ENCODE data around the gene SPATA21. TPM values are rescaled to one million over a fixed set of nuclear protein-coding genes. Genes with fewer than 3 reads are reported as not detected.

SPATA21 gene
- total RNA-seq, 2 experiments from 2014 or later, result not detected

- Mint-ChIP-seq H3K4me3 (no peak overlapping the region), H3K27ac (peak overlapping the region; percentile 64), H3K9me3 (no peaks in the 10 kb centered on the region), H3K4me1 (ENCODE audit: low read depth) (peaks cover 25% of the 10 kb centered on the region), H3K36me3 (ENCODE audit: low read depth) (peaks cover 38% of the 10 kb centered on the region), H3K27me3 (no peaks in the 10 kb centered on the region)
- TF ChIP-seq CTCF (IDR thresholded peaks at IDR 0.05), result no peak
- ChIA-PET POLR2A (interaction anchor here (1.2 kb wide), 1 partner anchor 12 kb away, joined by 3 read pairs; no protein-coding TSS in a partner anchor), CTCF (interaction anchor here (2.2 kb wide), 1 partner anchor 9 kb away, joined by 10 read pairs; the partner anchor contains the start of gene NECAP2)
- intact Hi-C loops (cut with micrococcal nuclease), result no loop called here
- no peak for DNase-seq
- ATAC-seq, result no peak
These were observed 11.8 kb upstream of the SPATA21 start for GRCh38 chr1:16449065-16449464.

- ChIA-PET CTCF (no interaction called here), POLR2A (no interaction called here)
- H3K36me3 Mint-ChIP-seq (ENCODE audit: low read depth), result peaks cover 40% of the 10 kb centered on the region
These were observed 10.4 kb upstream of the SPATA21 start for GRCh38 chr1:16447641-16448040.

GRCh38 chr1:16446116-16446515, 8.9 kb upstream of the SPATA21 start:
- DNase-seq (no peak), ATAC-seq (no peak)
- intact Hi-C loops (cut with micrococcal nuclease), result no loop called here
- no peaks in the 10 kb centered on the region for H3K27me3 Mint-ChIP-seq
- ChIA-PET CTCF (no interaction called here), POLR2A (no interaction called here)
- H3K36me3 Mint-ChIP-seq (ENCODE audit: low read depth), result peaks cover 38% of the 10 kb centered on the region
- TF ChIP-seq CTCF (IDR thresholded peaks at IDR 0.05), result no peak
- peaks cover 35% of the 10 kb centered on the region for H3K4me1 Mint-ChIP-seq (ENCODE audit: low read depth)
- no peak overlapping the region for H3K4me3 Mint-ChIP-seq
- no peaks in the 10 kb centered on the region for H3K9me3 Mint-ChIP-seq
- no peak overlapping the region for H3K27ac Mint-ChIP-seq

More at GRCh38 chr1:16447641-16448040, 10.4 kb upstream of the SPATA21 start:
- peak overlapping the region; percentile 36 for H3K27ac Mint-ChIP-seq
- no peaks in the 10 kb centered on the region for H3K27me3 Mint-ChIP-seq
- no peak for TF ChIP-seq CTCF (IDR thresholded peaks at IDR 0.05)
- intact Hi-C loops (cut with micrococcal nuclease), result no loop called here
- peaks cover 33% of the 10 kb centered on the region for H3K4me1 Mint-ChIP-seq (ENCODE audit: low read depth)
- no peaks in the 10 kb centered on the region for H3K9me3 Mint-ChIP-seq
- no peak overlapping the region for H3K4me3 Mint-ChIP-seq
- ATAC-seq (no peak), DNase-seq (no peak)

GRCh38 chr1:16445052-16445451, 7.8 kb upstream of the SPATA21 start:
- H3K9me3 Mint-ChIP-seq, result no peaks in the 10 kb centered on the region
- intact Hi-C loops (cut with micrococcal nuclease), result no loop called here
- peaks cover 34% of the 10 kb centered on the region for H3K36me3 Mint-ChIP-seq (ENCODE audit: low read depth)
- ATAC-seq (no peak), DNase-seq (no peak)
- H3K4me1 Mint-ChIP-seq (ENCODE audit: low read depth), result peaks cover 35% of the 10 kb centered on the region
- CTCF ChIA-PET, result no interaction called here
- H3K27me3 Mint-ChIP-seq, result no peaks in the 10 kb centered on the region
- TF ChIP-seq CTCF (IDR thresholded peaks at IDR 0.05), result no peak
- peak overlapping the region; percentile 25 for H3K27ac Mint-ChIP-seq
- H3K4me3 Mint-ChIP-seq, result no peak overlapping the region
- POLR2A ChIA-PET, result interaction anchor here (0.6 to 2.1 kb wide), 2 partner anchors 69 to 875 kb away, joined by 3 to 5 read pairs; partner anchors contain the start of gene RNU1-1

- no peaks in the 10 kb centered on the region for H3K9me3 Mint-ChIP-seq
- H3K27me3 Mint-ChIP-seq, result no peaks in the 10 kb centered on the region
- CTCF ChIA-PET, result no interaction called here
- ATAC-seq (no peak), DNase-seq (no peak)
- intact Hi-C loops (cut with micrococcal nuclease), result no loop called here
- no peak overlapping the region for H3K4me3 Mint-ChIP-seq
- H3K4me1 Mint-ChIP-seq (ENCODE audit: low read depth), result peaks cover 32% of the 10 kb centered on the region
- no peak for TF ChIP-seq CTCF (IDR thresholded peaks at IDR 0.05)
- POLR2A ChIA-PET, result interaction anchor here (0.7 to 2.1 kb wide), 3 partner anchors 17 to 70 kb away, joined by 3 to 6 read pairs (median 5); partner anchors contain the start of gene RNU1-1
- H3K36me3 Mint-ChIP-seq (ENCODE audit: low read depth), result peaks cover 28% of the 10 kb centered on the region
- peak overlapping the region; percentile 69 for H3K27ac Mint-ChIP-seq
These were observed 6.9 kb upstream of the SPATA21 start for GRCh38 chr1:16443975-16444770.
